DMS153 treated with DMSO at 0.1 percent for 48 hours (cell line): ENCODE data around the gene NFX1.
A peak's percentile ranks its signal among the peaks of the same experiment; 100 is the strongest.

Source experiments
- DNase-seq: peaks from one replicate; lab custom pipeline; 2025; ENCODE audit not compliant: unreplicated experiment; lab: John Stamatoyannopoulos, UW

Gene NFX1

GRCh38 chr9:33265211-33265865 is 25.0 kb upstream of the NFX1 start:
- DNase-seq: no peak

- no peak for DNase-seq
Observed at GRCh38 chr9:33267151-33267767, 23.1 kb upstream of the NFX1 start.

GRCh38 chr9:33270146-33270545 is 20.2 kb upstream of the NFX1 start:
- no peak for DNase-seq

DNA sequence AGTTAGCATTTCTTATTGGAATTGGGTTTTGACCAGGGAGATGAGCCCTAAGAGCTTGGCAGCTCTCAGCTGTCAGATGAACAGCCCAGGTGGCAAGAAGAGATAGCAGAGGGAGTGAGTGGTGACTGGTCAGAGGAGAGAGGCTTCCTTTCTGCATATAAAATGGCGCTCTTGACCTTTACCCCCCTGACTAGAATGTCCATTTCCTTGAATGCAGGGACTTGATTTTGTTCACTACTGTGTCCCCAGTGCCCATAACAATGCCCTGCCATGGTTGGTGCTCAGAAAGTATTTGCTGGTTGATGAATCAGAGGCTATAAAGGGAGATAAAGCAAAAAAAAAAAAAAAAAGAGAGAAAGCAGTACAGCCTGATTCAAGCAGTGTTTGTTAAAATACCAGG is 18.3 kb upstream of the NFX1 start:
- DNase-seq: no peak

DNA sequence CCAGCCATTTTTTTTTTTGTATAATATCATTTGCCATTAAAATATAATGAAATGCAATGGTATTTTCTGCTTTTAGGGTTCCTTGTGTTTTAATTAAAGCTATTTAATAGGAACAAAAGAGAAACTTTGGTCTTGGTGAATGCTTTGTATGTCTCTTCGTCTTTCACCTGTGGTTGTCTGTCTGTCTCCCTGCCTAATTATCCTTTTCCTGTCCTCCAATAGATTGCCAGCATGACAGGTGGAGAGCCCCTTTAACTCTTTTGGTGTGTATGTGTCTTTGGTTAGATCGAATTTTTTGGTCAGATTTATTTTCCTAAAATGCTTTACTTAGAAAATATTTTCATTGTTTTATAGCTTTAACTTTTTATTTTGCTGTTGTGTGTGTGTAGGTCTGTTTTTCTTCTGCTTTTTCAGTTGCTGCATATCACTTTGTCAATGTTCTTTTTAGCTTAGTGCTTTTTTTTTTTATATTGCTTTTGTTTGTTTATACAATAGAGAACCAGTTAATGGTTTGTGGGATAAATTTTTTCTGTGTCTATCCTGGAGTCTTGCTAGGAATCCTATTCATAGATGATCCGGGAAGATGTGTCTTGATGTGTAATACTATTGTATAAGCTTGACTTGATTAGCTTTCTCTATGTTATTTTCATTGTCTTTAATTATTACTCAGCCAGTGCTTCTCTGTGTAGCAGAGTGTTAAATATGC is 16.9 kb upstream of the NFX1 start:
- no peak for DNase-seq

GRCh38 chr9:33273972-33274328 is 16.4 kb upstream of the NFX1 start:
- DNase-seq: no peak

DNA sequence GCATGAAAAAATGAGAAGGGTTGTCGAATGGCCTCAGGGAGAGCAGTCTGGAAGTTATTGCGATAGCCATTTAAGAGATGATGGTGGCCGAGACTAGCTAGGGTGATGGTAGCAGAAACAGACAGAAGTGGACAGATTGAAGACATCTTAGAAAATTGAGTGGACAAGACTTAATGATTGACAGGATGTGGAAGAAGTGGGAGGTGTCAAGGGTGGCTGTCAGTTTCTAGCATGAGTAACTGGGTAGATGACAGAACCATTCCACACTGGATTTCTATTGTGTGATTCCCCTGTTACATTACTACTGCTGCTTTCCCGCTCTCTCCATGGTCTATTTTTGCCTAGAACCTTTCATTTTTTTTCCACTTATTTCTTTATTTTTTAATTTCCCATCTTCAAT is 12.8 kb upstream of the NFX1 start:
- no peak for DNase-seq

DNA sequence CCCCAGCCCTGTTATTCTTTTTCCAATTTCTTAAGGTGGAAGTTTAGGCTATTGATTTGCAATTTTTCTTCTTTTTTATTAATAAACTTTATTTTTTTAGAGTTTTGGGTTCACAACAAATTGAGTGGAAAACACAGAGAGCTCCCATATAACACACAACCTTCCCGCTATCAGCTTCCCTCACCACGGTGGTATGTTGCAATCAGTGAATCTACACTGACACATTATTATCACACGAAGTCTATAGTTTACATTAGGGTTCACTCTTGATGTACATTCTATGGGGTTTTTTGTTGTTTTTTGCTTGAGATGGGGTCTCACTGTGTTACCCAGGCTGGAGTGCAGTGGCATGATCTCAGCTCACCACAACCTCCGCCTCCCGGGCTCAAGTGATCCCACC is 4.8 kb upstream of the NFX1 start:
- DNase-seq: no peak

- DNase-seq: peak; percentile 49
Observed at GRCh38 chr9:33287087-33287490, 3.2 kb upstream of the NFX1 start.

DNA sequence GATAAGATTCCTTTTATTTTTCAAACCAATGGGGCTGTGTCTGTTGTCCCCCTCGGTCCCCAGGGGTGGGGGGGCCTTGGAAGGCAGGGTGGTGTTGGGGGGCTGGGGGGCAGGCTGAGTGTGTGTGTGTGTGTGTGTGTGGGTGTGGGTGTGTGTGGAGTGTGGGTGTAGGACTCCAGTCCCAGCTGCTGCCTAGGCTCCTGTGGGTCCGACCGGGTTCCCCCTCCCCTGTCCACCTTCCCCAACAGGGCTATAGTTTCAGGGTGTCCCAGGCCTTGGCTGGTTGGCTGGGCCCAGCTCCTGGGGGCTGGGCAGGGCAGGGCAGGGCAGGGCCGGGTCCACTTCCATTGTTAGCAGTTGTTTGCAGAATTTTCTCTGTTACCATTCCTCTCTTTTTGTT is 2.1 kb upstream of the NFX1 start:
- DNase-seq: no peak

DNA sequence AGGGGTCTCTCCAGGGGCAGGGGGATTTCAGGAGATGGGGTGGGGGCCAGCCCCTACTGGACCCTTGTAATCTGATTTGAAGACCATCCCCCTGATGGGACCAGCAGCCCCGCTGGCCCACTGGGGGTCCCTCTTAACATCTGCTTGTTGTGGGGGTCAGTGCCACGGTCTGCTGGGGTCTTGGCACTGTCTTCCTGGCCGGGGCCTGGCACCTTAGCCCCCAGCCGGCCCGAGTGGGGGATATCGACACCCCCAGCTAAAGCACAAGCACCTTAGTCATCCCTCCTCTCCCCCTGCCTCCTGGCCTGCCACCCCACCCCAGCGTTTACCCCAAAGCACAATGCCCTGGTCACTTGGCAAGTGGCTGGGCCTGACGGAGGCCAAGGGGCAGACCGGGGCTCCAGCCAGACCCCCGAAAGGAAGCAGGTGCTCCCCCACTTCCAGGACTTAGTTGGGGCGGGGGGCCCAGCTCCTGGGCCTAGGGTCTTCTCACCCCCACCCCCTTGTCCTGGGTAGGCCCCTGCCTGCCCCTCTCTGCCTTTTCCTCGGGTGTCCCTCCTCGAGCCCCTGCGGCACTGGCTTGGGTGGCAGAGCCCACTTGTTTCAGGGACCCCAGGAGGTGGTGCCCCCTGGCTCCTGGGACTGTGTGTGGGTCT is 1.4 kb upstream of the NFX1 start:
- DNase-seq: no peak

- DNase-seq: no peak
Observed at GRCh38 chr9:33289496-33289895, 820 bp upstream of the NFX1 start.

DNA sequence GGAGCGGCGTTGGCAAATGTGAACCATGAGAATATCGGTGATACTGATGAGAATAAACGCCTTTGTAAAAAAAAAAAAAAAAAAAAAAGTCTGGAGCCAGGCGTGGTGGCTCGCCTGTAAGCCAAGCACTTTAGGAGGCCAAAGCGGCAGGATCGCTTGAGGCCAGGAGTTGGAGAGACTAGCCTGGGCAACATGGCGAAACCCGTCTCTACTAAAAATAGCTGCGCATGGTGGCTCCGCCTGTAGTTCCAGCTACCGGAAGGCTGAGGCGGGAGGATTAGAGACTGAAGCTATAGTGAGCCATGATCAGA is 425 bp upstream of the NFX1 start:
- DNase-seq: no peak

- no peak for DNase-seq
Observed at GRCh38 chr9:33291031-33291397, 698 bp downstream of the NFX1 start.

GRCh38 chr9:33291901-33292300 is 1.6 kb downstream of the NFX1 start:
- DNase-seq: no peak

- no peak for DNase-seq
Observed at GRCh38 chr9:33293782-33294181, 3.5 kb downstream of the NFX1 start.

DNA sequence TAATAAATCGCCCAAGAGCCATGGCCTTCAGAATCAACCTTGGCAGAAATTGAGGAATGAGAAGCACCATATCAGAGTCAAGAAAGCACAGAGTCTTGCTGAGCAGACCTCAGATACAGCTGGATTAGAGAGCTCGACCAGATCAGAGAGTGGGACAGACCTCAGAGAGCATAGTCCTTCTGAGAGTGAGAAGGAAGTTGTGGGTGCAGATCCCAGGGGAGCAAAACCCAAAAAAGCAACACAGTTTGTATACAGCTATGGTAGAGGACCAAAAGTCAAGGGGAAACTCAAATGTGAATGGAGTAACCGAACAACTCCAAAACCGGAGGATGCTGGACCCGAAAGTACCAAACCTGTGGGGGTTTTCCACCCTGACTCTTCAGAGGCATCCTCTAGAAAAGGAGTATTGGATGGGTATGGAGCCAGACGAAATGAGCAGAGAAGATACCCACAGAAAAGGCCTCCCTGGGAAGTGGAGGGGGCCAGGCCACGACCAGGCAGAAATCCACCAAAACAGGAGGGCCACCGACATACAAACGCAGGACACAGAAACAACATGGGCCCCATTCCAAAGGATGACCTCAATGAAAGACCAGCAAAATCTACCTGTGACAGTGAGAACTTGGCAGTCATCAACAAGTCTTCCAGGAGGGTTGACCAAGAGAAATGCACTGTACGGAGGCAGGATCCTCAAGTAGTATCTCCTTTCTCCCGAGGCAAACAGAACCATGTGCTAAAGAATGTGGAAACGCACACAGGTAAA is 4.5 kb downstream of the NFX1 start:
- no peak for DNase-seq

- DNase-seq: no peak
Observed at GRCh38 chr9:33295571-33295970, 5.3 kb downstream of the NFX1 start.

DNA sequence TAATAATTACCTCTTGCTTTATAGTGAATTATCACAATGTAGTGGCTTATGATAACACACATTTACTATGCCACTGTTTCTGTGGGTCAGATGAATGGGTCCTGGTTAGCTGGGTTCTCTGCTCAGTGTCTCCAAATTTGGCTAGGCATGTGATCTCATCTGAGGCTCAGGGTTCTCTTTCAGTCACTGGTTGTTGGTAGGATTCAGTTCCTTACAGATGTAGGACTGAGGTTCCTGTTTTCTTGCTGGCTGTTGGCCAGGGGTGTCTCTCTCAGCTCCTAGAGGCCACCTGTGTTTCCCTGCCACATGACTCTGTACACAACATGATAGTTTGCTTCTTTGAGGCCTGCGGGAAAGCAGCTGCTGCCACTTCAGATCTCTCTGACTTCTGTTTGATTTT is 7.1 kb downstream of the NFX1 start:
- DNase-seq: no peak

- DNase-seq: no peak
Observed at GRCh38 chr9:33300546-33300945, 10.2 kb downstream of the NFX1 start.

DNA sequence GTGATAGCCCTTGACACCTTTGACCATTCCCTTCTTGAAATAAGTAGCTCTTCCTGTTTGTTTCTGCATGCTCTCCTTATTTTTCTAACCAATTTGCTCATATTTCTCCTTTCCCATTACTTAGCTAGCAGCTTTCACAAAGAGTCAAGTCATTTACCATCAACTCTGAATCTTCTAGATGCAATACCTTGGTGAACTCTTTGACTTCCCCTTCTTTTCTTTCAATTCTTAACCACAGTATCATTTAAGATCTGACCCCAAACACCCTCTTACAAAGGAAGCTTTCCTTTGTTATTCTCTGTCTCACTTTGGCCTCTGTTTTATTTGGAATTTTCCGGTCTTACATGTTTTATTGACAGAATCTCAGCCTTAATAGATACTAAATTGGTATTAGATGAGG is 14.0 kb downstream of the NFX1 start:
- no peak for DNase-seq

DNA sequence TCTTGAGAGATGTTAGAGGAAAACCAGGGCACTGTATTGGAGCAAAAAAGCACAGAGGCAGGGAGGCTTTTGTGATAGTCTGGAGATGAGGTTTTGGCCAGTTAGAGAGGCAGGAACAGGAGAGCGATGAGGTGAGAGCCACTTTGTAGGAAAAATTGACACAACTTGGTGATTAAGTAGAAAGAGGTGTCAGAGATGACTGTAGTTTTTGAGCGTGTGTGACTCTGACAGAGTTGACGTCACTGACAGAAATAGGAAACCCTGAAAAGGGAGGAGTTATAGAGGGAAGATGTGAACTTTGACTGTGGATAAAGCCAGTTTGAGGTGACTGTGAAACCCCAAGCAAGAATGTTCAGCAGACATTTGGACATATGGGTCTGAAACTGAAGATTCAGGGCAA is 15.7 kb downstream of the NFX1 start:
- DNase-seq: no peak
